DMS153 treated with DMSO at 0.1 percent for 48 hours (cell line): Measurements from ENCODE around the gene CRYBG2.
A peak's percentile ranks its signal among the peaks of the same experiment; 100 is the strongest.

Experiments
- DNase-seq: peaks from one replicate; lab custom pipeline; 2025; ENCODE audit not compliant: unreplicated experiment; lab: John Stamatoyannopoulos, UW

CRYBG2 gene

GRCh38 chr1:26282401-26282918, 71.5 kb downstream of the CRYBG2 start:
- no peak for DNase-seq

GRCh38 chr1:26281971-26282370, 72.0 kb downstream of the CRYBG2 start:
- no peak for DNase-seq

- DNase-seq, result no peak
These were observed 72.6 kb downstream of the CRYBG2 start for GRCh38 chr1:26281091-26281958.

- DNase-seq, result no peak
These were observed 73.4 kb downstream of the CRYBG2 start for GRCh38 chr1:26280333-26281042.

GRCh38 chr1:26279456-26280332, 74.2 kb downstream of the CRYBG2 start, which contains the start of gene SH3BGRL3:
TSS of gene SH3BGRL3 (plus strand) at chr1:26280086. CDS start at chr1:26280156, 70 bp downstream.
- DNase-seq, result peak; percentile 91

- DNase-seq, result no peak
These were observed 75.0 kb downstream of the CRYBG2 start for GRCh38 chr1:26278724-26279455.

- DNase-seq, result no peak
These were observed 75.6 kb downstream of the CRYBG2 start for GRCh38 chr1:26278303-26278702.

- DNase-seq, result no peak
These were observed 76.2 kb downstream of the CRYBG2 start for GRCh38 chr1:26277719-26278118.

- no peak for DNase-seq
These were observed 76.7 kb downstream of the CRYBG2 start for GRCh38 chr1:26277261-26277661.

GRCh38 chr1:26276432-26276838, 77.5 kb downstream of the CRYBG2 start:
- DNase-seq, result no peak

GRCh38 chr1:26275580-26276431, 78.1 kb downstream of the CRYBG2 start:
- DNase-seq, result peak; percentile 48

- no peak for DNase-seq
These were observed 79.0 kb downstream of the CRYBG2 start for GRCh38 chr1:26274801-26275425.
